ENCODE results near the gene CNIH1.

Gene CNIH1

DNA sequence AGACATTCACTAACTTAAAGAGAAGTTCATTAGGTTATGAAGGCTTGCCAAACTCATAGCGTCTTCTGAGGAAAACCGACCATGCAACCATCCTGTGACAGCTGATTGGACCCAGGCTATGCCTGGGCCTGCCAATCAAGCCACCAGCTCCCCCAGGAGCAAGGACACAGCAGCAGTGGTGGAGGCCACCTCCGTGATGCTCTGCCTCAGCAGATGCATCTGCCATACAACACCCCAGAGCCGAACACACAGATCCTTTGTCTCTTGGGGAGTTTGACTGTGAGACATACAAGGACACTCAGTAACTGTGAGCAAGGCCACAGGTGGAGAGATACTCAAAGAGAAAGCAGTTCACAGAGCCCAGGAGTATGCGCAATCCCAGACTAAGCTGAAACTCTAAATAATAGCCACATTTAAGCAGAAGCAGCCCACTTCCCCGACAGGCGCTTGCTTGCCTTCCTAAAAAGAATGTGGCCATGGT, 10.0 kb upstream of the CNIH1 start:
- H3K27me3 ChIP-seq (ENCODE audit: low read length), result no peaks in the 10 kb centered on the region
- H3K4me2 ChIP-seq (ENCODE audit: low read depth, low read length, poor library complexity, severe bottlenecking), result no peak overlapping the region
- H3K9ac ChIP-seq (ENCODE audit: low read length), result no peak overlapping the region
- no peaks in the 10 kb centered on the region for H4K20me1 ChIP-seq (ENCODE audit: low read depth, low read length)
- H3K27ac ChIP-seq (ENCODE audit: low read depth, low read length), result no peak overlapping the region
- no peak overlapping the region for H3K4me3 ChIP-seq (ENCODE audit: insufficient read depth, low read length, poor library complexity, severe bottlenecking)
- H3K9me2 ChIP-seq (replicated peaks; ENCODE audit: insufficient read depth, low read length), result no peaks in the 10 kb centered on the region
- TF ChIP-seq, protein P1, sequence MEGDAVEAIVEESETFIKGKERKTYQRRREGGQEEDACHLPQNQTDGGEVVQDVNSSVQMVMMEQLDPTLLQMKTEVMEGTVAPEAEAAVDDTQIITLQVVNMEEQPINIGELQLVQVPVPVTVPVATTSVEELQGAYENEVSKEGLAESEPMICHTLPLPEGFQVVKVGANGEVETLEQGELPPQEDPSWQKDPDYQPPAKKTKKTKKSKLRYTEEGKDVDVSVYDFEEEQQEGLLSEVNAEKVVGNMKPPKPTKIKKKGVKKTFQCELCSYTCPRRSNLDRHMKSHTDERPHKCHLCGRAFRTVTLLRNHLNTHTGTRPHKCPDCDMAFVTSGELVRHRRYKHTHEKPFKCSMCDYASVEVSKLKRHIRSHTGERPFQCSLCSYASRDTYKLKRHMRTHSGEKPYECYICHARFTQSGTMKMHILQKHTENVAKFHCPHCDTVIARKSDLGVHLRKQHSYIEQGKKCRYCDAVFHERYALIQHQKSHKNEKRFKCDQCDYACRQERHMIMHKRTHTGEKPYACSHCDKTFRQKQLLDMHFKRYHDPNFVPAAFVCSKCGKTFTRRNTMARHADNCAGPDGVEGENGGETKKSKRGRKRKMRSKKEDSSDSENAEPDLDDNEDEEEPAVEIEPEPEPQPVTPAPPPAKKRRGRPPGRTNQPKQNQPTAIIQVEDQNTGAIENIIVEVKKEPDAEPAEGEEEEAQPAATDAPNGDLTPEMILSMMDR (IDR thresholded peaks at IDR 0.05; ENCODE audit: insufficient read depth, low read length, poor library complexity, severe bottlenecking), result no peak
- TF ChIP-seq EZH2phosphoT487 (conservative IDR thresholded peaks at IDR 0.05; ENCODE audit: low read length), result no peak
- H3K79me2 ChIP-seq (ENCODE audit: insufficient read depth, low read length), result no peaks in the 10 kb centered on the region
- no peaks in the 10 kb centered on the region for H3K36me3 ChIP-seq (ENCODE audit: low read length)
- no peak overlapping the region for H2AFZ ChIP-seq (ENCODE audit: low read depth, low read length, severe bottlenecking)
- no peaks in the 10 kb centered on the region for H3F3A ChIP-seq (ENCODE audit: insufficient read depth)
- H3K9me3 ChIP-seq (ENCODE audit: insufficient read depth, low read length), result no peaks in the 10 kb centered on the region

DNA sequence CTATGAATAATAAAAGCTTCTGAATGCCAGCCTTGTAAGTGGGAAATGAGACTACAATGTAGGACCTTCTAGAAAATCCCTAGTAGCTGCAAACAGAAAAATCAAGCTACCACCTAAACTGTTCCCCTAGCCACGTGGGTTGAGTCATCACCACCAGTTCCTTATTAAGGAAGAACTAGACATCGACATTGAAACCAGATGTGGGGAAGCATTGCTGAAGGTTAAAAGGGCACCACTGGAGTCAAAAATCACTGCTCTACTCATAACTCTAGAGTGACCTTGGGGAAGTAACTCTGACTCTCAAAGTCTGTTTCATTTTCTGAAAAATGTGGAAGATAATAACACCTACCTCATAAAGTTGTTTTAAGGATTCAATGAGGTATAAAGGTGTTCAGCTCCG, 9.4 kb upstream of the CNIH1 start:
- H3F3A ChIP-seq (ENCODE audit: insufficient read depth), result no peaks in the 10 kb centered on the region
- no peaks in the 10 kb centered on the region for H3K9me2 ChIP-seq (replicated peaks; ENCODE audit: insufficient read depth, low read length)
- H3K4me3 ChIP-seq (ENCODE audit: insufficient read depth, low read length, poor library complexity, severe bottlenecking), result no peak overlapping the region
- no peak overlapping the region for H2AFZ ChIP-seq (ENCODE audit: low read depth, low read length, severe bottlenecking)
- no peaks in the 10 kb centered on the region for H3K36me3 ChIP-seq (ENCODE audit: low read length)
- no peaks in the 10 kb centered on the region for H3K9me3 ChIP-seq (ENCODE audit: insufficient read depth, low read length)
- no peak overlapping the region for H3K4me2 ChIP-seq (ENCODE audit: low read depth, low read length, poor library complexity, severe bottlenecking)
- no peak for TF ChIP-seq EZH2phosphoT487 (conservative IDR thresholded peaks at IDR 0.05; ENCODE audit: low read length)
- TF ChIP-seq, protein P1 (IDR thresholded peaks at IDR 0.05; ENCODE audit: insufficient read depth, low read length, poor library complexity, severe bottlenecking), result no peak
- H3K9ac ChIP-seq (ENCODE audit: low read length), result no peak overlapping the region
- no peaks in the 10 kb centered on the region for H3K27me3 ChIP-seq (ENCODE audit: low read length)
- H3K79me2 ChIP-seq (ENCODE audit: insufficient read depth, low read length), result no peaks in the 10 kb centered on the region
- H4K20me1 ChIP-seq (ENCODE audit: low read depth, low read length), result no peaks in the 10 kb centered on the region
- H3K27ac ChIP-seq (ENCODE audit: low read depth, low read length), result no peak overlapping the region

DNA sequence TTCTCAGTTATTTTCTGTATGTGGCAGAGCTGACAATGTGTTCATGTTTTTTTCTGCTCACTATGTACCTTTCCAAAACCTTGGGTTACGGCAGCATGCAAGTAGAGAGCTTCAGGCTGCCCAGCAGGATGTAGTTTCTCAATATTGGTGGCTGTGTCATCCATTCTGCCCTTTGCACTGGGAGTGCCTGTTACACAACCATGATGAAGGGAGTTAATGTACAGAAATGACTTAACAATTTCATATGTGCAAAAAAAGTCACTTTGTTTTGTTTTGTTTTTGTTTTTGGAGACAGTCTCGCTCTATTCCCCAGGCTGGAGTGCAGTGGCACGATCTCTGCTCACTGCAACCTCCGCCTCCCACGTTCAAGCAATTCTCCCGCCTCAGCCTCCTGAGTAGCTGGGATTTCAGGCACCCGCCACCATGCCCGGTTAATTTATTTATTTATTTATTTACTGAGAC, 6.1 kb upstream of the CNIH1 start:
- Histone ChIP-seq H3K9me3 (ENCODE audit: insufficient read depth, low read length) (no peaks in the 10 kb centered on the region), H3K36me3 (ENCODE audit: low read length) (no peaks in the 10 kb centered on the region), H3F3A (ENCODE audit: insufficient read depth) (no peaks in the 10 kb centered on the region), H3K27me3 (ENCODE audit: low read length) (no peaks in the 10 kb centered on the region), H4K20me1 (ENCODE audit: low read depth, low read length) (no peaks in the 10 kb centered on the region), H3K4me2 (ENCODE audit: low read depth, low read length, poor library complexity, severe bottlenecking) (no peak overlapping the region), H3K9me2 (replicated peaks; ENCODE audit: insufficient read depth, low read length) (no peaks in the 10 kb centered on the region), H3K79me2 (ENCODE audit: insufficient read depth, low read length) (no peaks in the 10 kb centered on the region), H3K27ac (ENCODE audit: low read depth, low read length) (no peak overlapping the region), H3K9ac (ENCODE audit: low read length) (no peak overlapping the region), H3K4me3 (ENCODE audit: insufficient read depth, low read length, poor library complexity, severe bottlenecking) (no peak overlapping the region), H2AFZ (ENCODE audit: low read depth, low read length, severe bottlenecking) (no peak overlapping the region)
- TF ChIP-seq, protein P1 (IDR thresholded peaks at IDR 0.05; ENCODE audit: insufficient read depth, low read length, poor library complexity, severe bottlenecking), result no peak
- TF ChIP-seq EZH2phosphoT487 (conservative IDR thresholded peaks at IDR 0.05; ENCODE audit: low read length), result no peak

All from SU-DHL-6 (cell line).